CD8-positive, alpha-beta memory T cell (primary cell): ENCODE data around the gene LONP1. TPM values are rescaled to one million over a fixed set of nuclear protein-coding genes. Genes with fewer than 3 reads are reported as not detected.

Experiments
- CTCF ChIA-PET: fragments of 350-600 bp; sonication (Branson Sonifier 250); formaldehyde crosslinking; loops from one replicate; lab custom pipeline; 2021; ENCODE audit warnings: antibody characterized with exemption; lab: Charles Lee
- POLR2A ChIA-PET: fragments of 350-600 bp; sonication (Branson Sonifier 250); formaldehyde crosslinking; loops from one replicate; lab custom pipeline; 2021; ENCODE audit warnings: antibody characterized with exemption; lab: Charles Lee
- DNase-seq, 5 donors: peaks; one replicate each; pipeline versions ENCODE4 v3.0.0 to v3.0.0-alpha.2; 2020 to 2022; ENCODE audit warnings: mixed read lengths in 1 of 5
- H3K27ac ChIP-seq: one replicate; pipeline ENCODE4 v1.7.0; 2013; ENCODE audit warnings: low read depth, mild to moderate bottlenecking, low read length, moderate library complexity
- H3K27me3 ChIP-seq: 2 replicates; pipeline ENCODE4 v1.7.0; 2013; ENCODE audit warnings: low read length, mild to moderate bottlenecking; ENCODE audit not compliant: insufficient read depth, poor library complexity, severe bottlenecking
- H3K36me3 ChIP-seq: 2 replicates; pipeline ENCODE4 v1.7.0; 2013; ENCODE audit warnings: mild to moderate bottlenecking, low read length, moderate library complexity; ENCODE audit not compliant: insufficient read depth
- H3K4me1 ChIP-seq: 2 replicates; pipeline ENCODE4 v1.7.0; 2013; ENCODE audit warnings: mild to moderate bottlenecking, low read length, moderate library complexity; ENCODE audit not compliant: insufficient read depth
- H3K4me3 ChIP-seq: 2 replicates; pipeline ENCODE4 v1.7.0; 2013; ENCODE audit warnings: mild to moderate bottlenecking, low read length
- H3K9me3 ChIP-seq: 2 replicates; pipeline ENCODE4 v1.7.0; 2013; ENCODE audit warnings: mild to moderate bottlenecking, low read length
- H3K27ac Mint-ChIP-seq, 8 donors: one replicate each; pipeline ENCODE4 v1.8.0; 2020 to 2021; ENCODE audit warnings: mixed read lengths in 8 of 8, mild to moderate bottlenecking in 6 of 8, inconsistent platforms in 3 of 8, moderate library complexity in 3 of 8
- H3K27me3 Mint-ChIP-seq, 2 donors: one replicate each; pipeline ENCODE4 v1.8.0; 2020 to 2021; ENCODE audit warnings: mixed read lengths in 2 of 2, mild to moderate bottlenecking in 1 of 2, moderate library complexity in 1 of 2
- H3K36me3 Mint-ChIP-seq, 3 donors: one replicate each; pipeline ENCODE4 v1.8.0; 2020 to 2021; ENCODE audit warnings: mixed read lengths in 3 of 3, inconsistent platforms in 1 of 3, mild to moderate bottlenecking in 1 of 3
- H3K4me1 Mint-ChIP-seq, 3 donors: one replicate each; pipeline ENCODE4 v1.8.0; 2020 to 2021; ENCODE audit warnings: mixed read lengths in 3 of 3, inconsistent platforms in 1 of 3, mild to moderate bottlenecking in 1 of 3
- H3K4me3 Mint-ChIP-seq, 7 donors: one replicate each; pipeline ENCODE4 v1.8.0; 2020 to 2021; ENCODE audit warnings: mixed read lengths in 7 of 7, mild to moderate bottlenecking in 6 of 7, moderate library complexity in 4 of 7, inconsistent platforms in 2 of 7
- H3K9me3 Mint-ChIP-seq, 5 donors: one replicate each; pipeline ENCODE4 v1.8.0; 2020 to 2022; ENCODE audit warnings: mixed read lengths in 5 of 5, mild to moderate bottlenecking in 3 of 5, moderate library complexity in 2 of 5, inconsistent platforms in 1 of 5
- polyA plus RNA-seq: library from polyadenylated mRNA; unstranded; fragments of 300-500 nt; fragmentation: Illumina TruSeq; gene quantifications from one replicate; pipeline ENCODE4 v1.2.3, GENCODE V29; 2021
- total RNA-seq, 2 experiments: library from RNA; stranded (reverse); gene quantifications; one replicate each; pipeline ENCODE4 v1.2.3, GENCODE V29; 2021

LONP1 gene
- total and polyA plus RNA-seq, 3 experiments from 2014 or later = 36.0 to 204 (median 179) TPM

GRCh38 chr19:5678071-5678718 lies 41.8 kb downstream of the LONP1 start:
- H3K4me3 ChIP-seq = no peak overlapping the region
- ChIA-PET CTCF (interaction anchor here (1.3 to 2.2 kb wide), 2 partner anchors 9 to 43 kb away, joined by 5 read pairs; no protein-coding TSS in a partner anchor), POLR2A (interaction anchor here (1.0 kb wide), 1 partner anchor 55 kb away, joined by 3 read pairs; the partner anchor contains the start of genes SAFB and SAFB2)
- peaks cover 21% of the 10 kb centered on the region for H3K4me1 ChIP-seq
- DNase-seq = no peak
- H3K4me1 Mint-ChIP-seq = peaks cover 18 to 31% (median 30%) of the 10 kb centered on the region in 3 donors
- H3K27me3 Mint-ChIP-seq = peaks cover 0 to 2% of the 10 kb centered on the region in 2 donors
- H3K27ac Mint-ChIP-seq = no peak overlapping the region
- H3K27me3 ChIP-seq = no peaks in the 10 kb centered on the region
- peaks cover 0 to 11% (median 3%) of the 10 kb centered on the region in 3 donors for H3K36me3 Mint-ChIP-seq
- no peak overlapping the region for H3K27ac ChIP-seq
- H3K4me3 Mint-ChIP-seq = no peak overlapping the region
- no peaks in the 10 kb centered on the region for H3K9me3 Mint-ChIP-seq
- no peaks in the 10 kb centered on the region for H3K36me3 ChIP-seq
- no peaks in the 10 kb centered on the region for H3K9me3 ChIP-seq

- Histone ChIP-seq H3K4me1 (peaks cover 21% of the 10 kb centered on the region), H3K36me3 (no peaks in the 10 kb centered on the region), H3K27ac (no peak overlapping the region), H3K27me3 (no peaks in the 10 kb centered on the region), H3K9me3 (no peaks in the 10 kb centered on the region), H3K4me3 (no peak overlapping the region)
- peaks cover 17 to 31% (median 30%) of the 10 kb centered on the region in 3 donors for H3K4me1 Mint-ChIP-seq
- H3K27me3 Mint-ChIP-seq = peaks cover 0 to 2% of the 10 kb centered on the region in 2 donors
- no peak for DNase-seq
- H3K27ac Mint-ChIP-seq = no peak overlapping the region
- CTCF ChIA-PET = interaction anchor here (1.9 to 2.2 kb wide), 2 partner anchors 10 to 12 kb away, joined by 5 to 8 read pairs; partner anchors contain the start of gene RPL36
- POLR2A ChIA-PET = interaction anchor here (0.8 kb wide), 1 partner anchor 55 kb away, joined by 9 read pairs; the partner anchor contains the start of genes SAFB and SAFB2
- H3K36me3 Mint-ChIP-seq = peaks cover 0 to 11% (median 3%) of the 10 kb centered on the region in 3 donors
- no peaks in the 10 kb centered on the region for H3K9me3 Mint-ChIP-seq
- peak overlapping the region in 4 of 7 donors; percentile 12 to 63 (median 44) for H3K4me3 Mint-ChIP-seq
Observed at GRCh38 chr19:5677580-5677979, 42.4 kb downstream of the LONP1 start.

- Histone ChIP-seq H3K27ac (no peak overlapping the region), H3K4me1 (peaks cover 21% of the 10 kb centered on the region), H3K4me3 (no peak overlapping the region), H3K36me3 (no peaks in the 10 kb centered on the region), H3K9me3 (no peaks in the 10 kb centered on the region), H3K27me3 (no peaks in the 10 kb centered on the region)
- no peaks in the 10 kb centered on the region for H3K9me3 Mint-ChIP-seq
- peaks cover 0 to 11% (median 3%) of the 10 kb centered on the region in 3 donors for H3K36me3 Mint-ChIP-seq
- H3K27ac Mint-ChIP-seq = peak overlapping the region in 1 of 8 donors; percentile 82
- POLR2A ChIA-PET = interaction anchor here (0.8 to 1.3 kb wide), 2 partner anchors 13 to 54 kb away, joined by 4 to 9 read pairs; partner anchors contain the start of genes RPL36, SAFB and SAFB2
- CTCF ChIA-PET = interaction anchor here (1.9 to 2.2 kb wide), 2 partner anchors 10 to 13 kb away, joined by 5 to 8 read pairs; partner anchors contain the start of gene RPL36
- DNase-seq = no peak
- peaks cover 17 to 30% (median 28%) of the 10 kb centered on the region in 3 donors for H3K4me1 Mint-ChIP-seq
- peaks cover 0 to 2% of the 10 kb centered on the region in 2 donors for H3K27me3 Mint-ChIP-seq
- peak overlapping the region in 1 of 7 donors; percentile 34 for H3K4me3 Mint-ChIP-seq
Observed at GRCh38 chr19:5677136-5677535, 42.8 kb downstream of the LONP1 start.

- H3K27ac Mint-ChIP-seq = no peak overlapping the region
- Histone ChIP-seq H3K4me3 (no peak overlapping the region), H3K27ac (no peak overlapping the region), H3K27me3 (no peaks in the 10 kb centered on the region), H3K9me3 (no peaks in the 10 kb centered on the region), H3K36me3 (no peaks in the 10 kb centered on the region), H3K4me1 (peaks cover 18% of the 10 kb centered on the region)
- H3K4me3 Mint-ChIP-seq = no peak overlapping the region
- peaks cover 14 to 26% (median 24%) of the 10 kb centered on the region in 3 donors for H3K4me1 Mint-ChIP-seq
- POLR2A ChIA-PET = interaction anchor here (0.8 to 1.3 kb wide), 2 partner anchors 13 to 54 kb away, joined by 4 to 9 read pairs; partner anchors contain the start of genes RPL36, SAFB and SAFB2
- no peak for DNase-seq
- H3K9me3 Mint-ChIP-seq = no peaks in the 10 kb centered on the region
- CTCF ChIA-PET = interaction anchor here (1.9 to 2.2 kb wide), 2 partner anchors 11 to 13 kb away, joined by 5 to 8 read pairs; partner anchors contain the start of gene RPL36
- H3K27me3 Mint-ChIP-seq = no peaks in the 10 kb centered on the region
- peaks cover 0 to 12% (median 3%) of the 10 kb centered on the region in 3 donors for H3K36me3 Mint-ChIP-seq
Observed at GRCh38 chr19:5676772-5677105, 43.2 kb downstream of the LONP1 start.

- H3K27me3 Mint-ChIP-seq = no peaks in the 10 kb centered on the region
- Histone ChIP-seq H3K27me3 (no peaks in the 10 kb centered on the region), H3K27ac (no peak overlapping the region), H3K36me3 (no peaks in the 10 kb centered on the region), H3K4me1 (peaks cover 13% of the 10 kb centered on the region), H3K4me3 (no peak overlapping the region), H3K9me3 (no peaks in the 10 kb centered on the region)
- POLR2A ChIA-PET = interaction anchor here (1.3 kb wide), 1 partner anchor 14 kb away, joined by 4 read pairs; the partner anchor contains the start of gene RPL36
- DNase-seq = no peak
- H3K9me3 Mint-ChIP-seq = no peaks in the 10 kb centered on the region
- peaks cover 0 to 14% (median 3%) of the 10 kb centered on the region in 3 donors for H3K36me3 Mint-ChIP-seq
- CTCF ChIA-PET = interaction anchor here (1.9 to 2.2 kb wide), 2 partner anchors 11 to 14 kb away, joined by 5 to 8 read pairs; partner anchors contain the start of gene RPL36
- H3K4me1 Mint-ChIP-seq = peaks cover 10 to 21% (median 19%) of the 10 kb centered on the region in 3 donors
- peak overlapping the region in 1 of 7 donors; percentile 37 for H3K4me3 Mint-ChIP-seq
- no peak overlapping the region for H3K27ac Mint-ChIP-seq
Observed at GRCh38 chr19:5676105-5676771, 43.7 kb downstream of the LONP1 start.

- Histone ChIP-seq H3K27me3 (no peaks in the 10 kb centered on the region), H3K4me3 (no peak overlapping the region), H3K27ac (no peak overlapping the region), H3K9me3 (no peaks in the 10 kb centered on the region), H3K4me1 (peaks cover 7% of the 10 kb centered on the region), H3K36me3 (no peaks in the 10 kb centered on the region)
- peaks cover 6 to 8% (median 7%) of the 10 kb centered on the region in 3 donors for H3K4me1 Mint-ChIP-seq
- ChIA-PET POLR2A (no interaction called here), CTCF (no interaction called here)
- peaks cover 0 to 11% (median 3%) of the 10 kb centered on the region in 3 donors for H3K36me3 Mint-ChIP-seq
- H3K27ac Mint-ChIP-seq = peak overlapping the region in 1 of 8 donors; percentile 26
- no peak for DNase-seq
- no peaks in the 10 kb centered on the region for H3K9me3 Mint-ChIP-seq
- no peaks in the 10 kb centered on the region for H3K27me3 Mint-ChIP-seq
- no peak overlapping the region for H3K4me3 Mint-ChIP-seq
Observed at GRCh38 chr19:5674714-5675113, 45.2 kb downstream of the LONP1 start.

GRCh38 chr19:5673752-5674151 lies 46.2 kb downstream of the LONP1 start:
- H3K9me3 Mint-ChIP-seq = no peaks in the 10 kb centered on the region
- no peaks in the 10 kb centered on the region for H3K27me3 Mint-ChIP-seq
- no peak overlapping the region for H3K4me3 Mint-ChIP-seq
- no peak overlapping the region for H3K27ac Mint-ChIP-seq
- ChIA-PET CTCF (no interaction called here), POLR2A (no interaction called here)
- no peak overlapping the region for H3K4me3 ChIP-seq
- peaks cover 9% of the 10 kb centered on the region for H3K36me3 ChIP-seq
- H3K4me1 ChIP-seq = no peaks in the 10 kb centered on the region
- DNase-seq = no peak
- H3K9me3 ChIP-seq = no peaks in the 10 kb centered on the region
- peaks cover 0 to 17% (median 6%) of the 10 kb centered on the region in 3 donors for H3K36me3 Mint-ChIP-seq
- no peak overlapping the region for H3K27ac ChIP-seq
- H3K27me3 ChIP-seq = no peaks in the 10 kb centered on the region
- no peaks in the 10 kb centered on the region for H3K4me1 Mint-ChIP-seq
